Measurements from ENCODE around the gene ACBD7. TPM values are rescaled to one million over a fixed set of nuclear protein-coding genes. Genes with fewer than 3 reads are reported as not detected.

The ACBD7 gene
- total and polyA plus RNA-seq, 2 of the 8 experiments (the other 6 are each of a cell fraction or from before 2014, with no cell fraction given), result 9.0 to 17.8 TPM

DNA sequence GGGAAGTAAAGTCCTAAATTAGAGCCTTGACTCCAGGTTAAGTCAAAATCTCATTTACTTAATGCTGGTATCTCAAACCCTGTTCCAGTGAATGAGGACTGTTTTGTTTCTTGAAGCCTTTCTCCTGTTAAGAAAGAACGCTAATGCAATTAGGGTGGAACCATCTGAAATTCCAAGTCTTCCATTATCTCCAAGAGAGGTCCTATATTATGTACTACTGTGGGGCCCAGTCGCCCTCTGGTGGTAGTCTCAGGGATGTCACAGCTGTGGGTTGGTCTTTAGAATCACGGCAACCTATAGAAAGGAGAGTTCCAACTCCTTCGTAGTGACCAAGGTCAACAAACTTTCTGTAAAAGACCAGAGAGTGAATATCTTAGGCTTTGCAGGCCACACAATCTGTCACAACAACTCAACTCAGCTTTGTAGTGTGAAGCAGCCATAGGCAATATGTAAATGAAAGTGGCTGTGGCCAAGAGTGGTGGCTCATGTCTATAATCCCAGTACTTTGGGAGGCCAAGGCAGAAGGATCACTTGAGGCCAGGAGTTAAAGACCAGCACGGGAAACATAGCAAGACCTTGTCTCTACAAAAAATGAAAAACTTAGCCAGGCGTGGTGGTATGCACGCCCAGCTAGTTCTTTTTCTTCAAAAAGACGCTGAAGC is 17.9 kb upstream of the ACBD7 start:
- no peak overlapping the region; the same call in 1 of the 2 replicates for H4K8ac ChIP-seq (ENCODE audit: extremely low read depth, insufficient read depth, low read length)
- no peak overlapping the region for H4K91ac ChIP-seq (replicated peaks; ENCODE audit: insufficient read length, low read length)
- CTCF ChIA-PET (ENCODE audit: partially characterized antibody), result interaction anchor here (0.6 to 4.0 kb wide), 18 partner anchors 8 to 681 kb away, joined by 3 to 18 read pairs (median 4); partner anchors contain the start of gene DCLRE1C
- H3K79me2 ChIP-seq (ENCODE audit: control insufficient read depth in 1 of 2, insufficient read depth in 2 of 2, low read length in 2 of 2), result 0 out of 4 replicates have a peak, but pooled peaks cover 0 to 5% of the 10 kb centered on the region in 2 experiments
- no peak overlapping the region for H2AK5ac ChIP-seq (ENCODE audit: low read depth, low read length)
- H3K56ac ChIP-seq (replicated peaks; ENCODE audit: insufficient read length, low read depth, low read length), result no peak overlapping the region
- H3K9ac ChIP-seq (replicated peaks in 1 of 4; ENCODE audit: extremely low read depth in 1 of 4, low read depth in 3 of 4, low read length in 3 of 4), result no peak overlapping the region
- FAIRE-seq (peak; percentile 48), DNase-seq (ENCODE audit: low read depth in 1 of 2, low spot score in 2 of 2) (peak; percentile 31 to 87)
- no peaks in the 10 kb centered on the region for H3K79me1 ChIP-seq (ENCODE audit: low read depth, low read length)
- H3K4me2 ChIP-seq (ENCODE audit: insufficient read depth in 1 of 2, low read depth in 2 of 2, low read length in 2 of 2), result no peak overlapping the region
- no peak overlapping the region for H3K14ac ChIP-seq (ENCODE audit: insufficient read length)
- no peak overlapping the region for H2BK20ac ChIP-seq (ENCODE audit: low read length)
- no peaks in the 10 kb centered on the region for H4K20me1 ChIP-seq (replicated peaks in 1 of 2; ENCODE audit: control insufficient read depth in 1 of 2, insufficient read depth in 2 of 2, low read length in 2 of 2)
- H2BK12ac ChIP-seq (ENCODE audit: low read depth, low read length), result no peak overlapping the region
- no peaks in the 10 kb centered on the region for H3K23me2 ChIP-seq (ENCODE audit: low read depth, low read length)
- TF ChIP-seq TEAD4 (IDR thresholded peaks at IDR 0.05; ENCODE audit: low read depth, low read length) (0 out of 2 replicates have a peak, but pooled peaks have one; percentile 19), ASH2L (IDR thresholded peaks at IDR 0.05; ENCODE audit: low read length) (no peak), SAP30 (IDR thresholded peaks at IDR 0.05; ENCODE audit: insufficient read depth, insufficient replicate concordance, low read length) (no peak), RAD21 (IDR thresholded peaks at IDR 0.05 in 1 of 2, conservative IDR thresholded peaks at IDR 0.05 in 1 of 2; ENCODE audit: low read depth in 2 of 2, low read length in 2 of 2) (peak; percentile 93 to 94), CTCF (IDR thresholded peaks at IDR 0.05; ENCODE audit: control extremely low read depth in 1 of 3, insufficient read depth in 1 of 3, low read depth in 1 of 3, low read length in 3 of 3) (peak; percentile 74 to 87 (median 87))
- H2BK15ac ChIP-seq (ENCODE audit: low read length), result no peak overlapping the region
- H3K23ac ChIP-seq (ENCODE audit: insufficient read length), result no peak overlapping the region
- no peak overlapping the region for H3K27ac ChIP-seq (ENCODE audit: low read depth, low read length)
- no peak overlapping the region for H2BK120ac ChIP-seq (replicated peaks; ENCODE audit: low read depth, low read length)
- no peak overlapping the region for H2AFZ ChIP-seq (ENCODE audit: low read length)
- no peak overlapping the region for H4K5ac ChIP-seq (ENCODE audit: insufficient read length, low read depth, low read length)
- H3K4ac ChIP-seq (replicated peaks; ENCODE audit: insufficient read length, low read depth, low read length), result no peak overlapping the region
- POLR2A ChIA-PET (ENCODE audit: partially characterized antibody), result interaction anchor here (1.0 to 1.4 kb wide), 5 partner anchors 9 to 153 kb away, joined by 3 to 4 read pairs (median 4); partner anchors contain the start of genes DCLRE1C and RPP38
- no peaks in the 10 kb centered on the region for H3K4me1 ChIP-seq (replicated peaks in 1 of 4; ENCODE audit: control insufficient read depth in 3 of 4, insufficient read depth in 4 of 4, low read length in 3 of 4)
- H3K18ac ChIP-seq (ENCODE audit: extremely low read depth, low read length), result no peak overlapping the region
- no peaks in the 10 kb centered on the region for H3K9me3 ChIP-seq (ENCODE audit: insufficient read depth in 2 of 2, low read depth in 1 of 2, low read length in 1 of 2)
- no peak overlapping the region for H3K4me3 ChIP-seq (ENCODE audit: extremely low read depth in 1 of 4, insufficient read depth in 2 of 4, low read depth in 3 of 4, low read length in 4 of 4)
- peaks cover 6 to 40% (median 20%) of the 10 kb centered on the region in 4 experiments for H3K36me3 ChIP-seq (ENCODE audit: control insufficient read depth in 2 of 4, insufficient read depth in 4 of 4, low read length in 3 of 4)
- 74% methylated on average over 8 of the region's 8 CpGs; no CpG with 5 or more reads in 1 of the 2 experiments for WGBS, 2 experiments (ENCODE audit: extremely low coverage in 1 of 2, insufficient coverage in 1 of 2, insufficient read length in 1 of 2, insufficient replicate concordance in 2 of 2, low coverage in 1 of 2, low lambda C conversion rate in 2 of 2, missing lambda C conversion rate in 1 of 2)
- H3K27me3 ChIP-seq (replicated peaks in 1 of 4; ENCODE audit: control insufficient read depth in 3 of 4, extremely low read depth in 1 of 4, insufficient read depth in 3 of 4, low read length in 3 of 4), result peaks cover 0 to 2% (median 0%) of the 10 kb centered on the region in 4 experiments; a peak in 1 of 7 replicates
- H2BK5ac ChIP-seq (ENCODE audit: low read depth, low read length), result no peak overlapping the region

Measured in H1 (cell line).